Measurements from ENCODE around the gene EPHA7. TPM values are rescaled to one million over a fixed set of nuclear protein-coding genes. Genes with fewer than 3 reads are reported as not detected.

Gene EPHA7
- total RNA-seq, 4 donors from 2014 or later, result under 0.01 to 0.39 (median 0.21) TPM

DNA sequence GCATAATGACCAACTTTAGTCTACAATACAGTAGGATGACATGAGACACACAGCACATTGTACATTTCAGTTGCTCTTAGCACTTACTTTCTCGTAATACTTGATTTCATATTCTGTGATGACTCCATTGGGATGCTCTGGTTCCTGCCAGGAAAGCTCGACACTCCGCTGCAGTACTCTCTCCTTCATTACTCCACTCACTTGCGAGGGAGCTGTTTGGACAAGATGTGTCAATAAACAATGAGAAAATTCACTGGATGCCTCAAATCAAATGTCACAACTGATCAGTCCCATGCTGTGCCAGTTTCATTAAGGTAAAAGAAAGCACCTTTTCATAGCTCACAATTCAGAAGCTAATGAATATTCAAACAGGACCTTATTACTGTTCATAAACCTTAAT is 147.1 kb downstream of the EPHA7 start:
- H3K4me3 ChIP-seq (replicated peaks in 1 of 3), result no peak overlapping the region
- intact Hi-C loops (cut with DNase I), result no loop called here
- H3K27me3 ChIP-seq, result no peaks in the 10 kb centered on the region
- WGBS, 2 donors, result 77 to 81% methylated on average over 4 of the region's 4 CpGs
- H3K4me1 ChIP-seq, result no peaks in the 10 kb centered on the region
- TF ChIP-seq POLR2A (IDR thresholded peaks at IDR 0.05), result no peak
- TF ChIP-seq, protein P1, sequence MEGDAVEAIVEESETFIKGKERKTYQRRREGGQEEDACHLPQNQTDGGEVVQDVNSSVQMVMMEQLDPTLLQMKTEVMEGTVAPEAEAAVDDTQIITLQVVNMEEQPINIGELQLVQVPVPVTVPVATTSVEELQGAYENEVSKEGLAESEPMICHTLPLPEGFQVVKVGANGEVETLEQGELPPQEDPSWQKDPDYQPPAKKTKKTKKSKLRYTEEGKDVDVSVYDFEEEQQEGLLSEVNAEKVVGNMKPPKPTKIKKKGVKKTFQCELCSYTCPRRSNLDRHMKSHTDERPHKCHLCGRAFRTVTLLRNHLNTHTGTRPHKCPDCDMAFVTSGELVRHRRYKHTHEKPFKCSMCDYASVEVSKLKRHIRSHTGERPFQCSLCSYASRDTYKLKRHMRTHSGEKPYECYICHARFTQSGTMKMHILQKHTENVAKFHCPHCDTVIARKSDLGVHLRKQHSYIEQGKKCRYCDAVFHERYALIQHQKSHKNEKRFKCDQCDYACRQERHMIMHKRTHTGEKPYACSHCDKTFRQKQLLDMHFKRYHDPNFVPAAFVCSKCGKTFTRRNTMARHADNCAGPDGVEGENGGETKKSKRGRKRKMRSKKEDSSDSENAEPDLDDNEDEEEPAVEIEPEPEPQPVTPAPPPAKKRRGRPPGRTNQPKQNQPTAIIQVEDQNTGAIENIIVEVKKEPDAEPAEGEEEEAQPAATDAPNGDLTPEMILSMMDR (IDR thresholded peaks at IDR 0.05), result no peak
- no peak for DNase-seq
- no peaks in the 10 kb centered on the region for H3K36me3 ChIP-seq
- H3K9me3 ChIP-seq, result no peaks in the 10 kb centered on the region
- H3K27ac ChIP-seq, result no peak overlapping the region

DNA sequence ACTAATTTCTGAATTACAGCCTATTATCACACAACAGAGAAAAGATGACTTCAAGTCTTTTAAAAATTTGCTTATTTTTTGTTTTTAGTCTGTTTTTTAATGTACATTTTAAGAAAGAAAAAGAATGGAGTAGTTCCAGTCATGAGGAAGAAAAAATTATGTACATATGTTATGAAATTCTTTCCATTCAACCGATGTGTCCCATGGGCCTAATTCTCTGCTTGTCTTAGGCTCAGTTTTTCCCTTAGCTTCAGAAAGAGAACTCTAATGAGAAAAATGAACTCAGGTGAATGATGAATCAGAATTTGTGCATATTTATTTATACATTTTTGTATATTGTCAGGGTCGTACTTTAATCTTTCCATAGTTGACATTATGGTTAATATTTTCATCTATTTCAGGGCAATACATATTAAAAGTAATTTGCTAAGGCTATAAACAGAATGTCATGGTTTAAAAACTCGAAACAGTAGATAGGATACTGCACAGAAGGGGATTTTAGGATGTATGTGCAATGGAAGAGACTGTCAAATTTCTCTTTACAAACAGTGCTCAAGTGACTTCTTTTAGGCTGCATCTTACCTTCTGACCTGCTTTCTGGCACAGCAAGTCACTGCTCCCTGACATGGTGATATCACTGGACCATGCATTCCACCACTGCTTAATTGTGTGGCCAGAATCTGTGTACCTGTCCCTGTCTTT is 153.1 kb downstream of the EPHA7 start:
- H3K36me3 ChIP-seq, result no peaks in the 10 kb centered on the region
- intact Hi-C loops (cut with DNase I), result no loop called here
- H3K4me3 ChIP-seq (replicated peaks in 1 of 3), result no peak overlapping the region
- no peak for DNase-seq
- H3K27ac ChIP-seq, result no peak overlapping the region
- no peaks in the 10 kb centered on the region for H3K4me1 ChIP-seq
- H3K27me3 ChIP-seq, result no peaks in the 10 kb centered on the region
- no peaks in the 10 kb centered on the region for H3K9me3 ChIP-seq
- TF ChIP-seq, protein P1 (IDR thresholded peaks at IDR 0.05), result no peak
- TF ChIP-seq POLR2A (IDR thresholded peaks at IDR 0.05), result no peak
- whole genome bisulfite sequencing, 2 donors, result 81 to 83% methylated on average over 3 of the region's 3 CpGs

DNA sequence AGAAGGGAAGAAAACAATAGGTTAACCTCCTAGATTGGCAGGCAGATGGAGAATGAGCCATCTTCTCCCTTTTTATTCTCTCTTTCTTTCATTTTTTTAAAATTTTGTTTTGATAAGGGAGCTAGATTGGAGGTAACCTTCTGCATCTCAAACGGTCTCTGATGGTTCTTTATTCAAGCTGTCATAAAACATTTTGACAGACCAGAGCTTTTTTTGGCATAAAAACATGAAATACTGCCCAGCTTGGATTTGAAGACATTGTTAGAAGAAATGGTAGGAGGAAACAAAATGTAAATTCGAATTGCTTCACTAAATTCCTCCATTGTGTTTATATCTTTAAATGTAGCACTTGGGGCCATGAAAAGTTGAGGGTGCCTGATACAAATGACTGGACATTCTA is 158.5 kb downstream of the EPHA7 start:
- DNase-seq, result no peak
- Histone ChIP-seq H3K4me3 (replicated peaks in 1 of 3) (no peak overlapping the region), H3K27ac (no peak overlapping the region), H3K36me3 (no peaks in the 10 kb centered on the region), H3K9me3 (no peaks in the 10 kb centered on the region), H3K4me1 (no peaks in the 10 kb centered on the region), H3K27me3 (no peaks in the 10 kb centered on the region)
- intact Hi-C loops (cut with DNase I), result no loop called here
- WGBS, 2 donors, result 63 to 68% methylated on average over 2 of the region's 2 CpGs
- TF ChIP-seq POLR2A (IDR thresholded peaks at IDR 0.05), result no peak
- TF ChIP-seq, protein P1 (IDR thresholded peaks at IDR 0.05), result no peak

DNA sequence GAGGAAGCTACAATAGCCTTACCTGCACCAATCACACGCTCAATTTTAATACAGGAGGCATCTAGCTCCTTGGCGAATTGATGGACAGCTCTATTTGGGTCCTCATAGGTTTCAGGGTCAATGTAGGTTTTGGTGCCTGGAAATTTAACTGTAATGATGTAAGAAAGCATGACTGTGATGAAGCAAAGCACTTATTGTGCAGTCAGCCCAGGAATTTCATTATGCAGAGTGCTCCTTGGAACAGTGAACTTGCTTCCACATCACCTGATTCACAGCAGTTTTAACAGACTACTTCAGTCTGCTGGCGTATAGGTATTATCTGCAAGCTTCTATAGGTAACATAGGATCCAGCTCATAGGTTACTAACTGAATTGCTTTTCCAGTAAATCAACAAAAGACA is 160.0 kb downstream of the EPHA7 start:
- no peak for DNase-seq
- no peaks in the 10 kb centered on the region for H3K4me1 ChIP-seq
- 90 to 91% methylated on average over 3 of the region's 3 CpGs for WGBS, 2 donors
- no peaks in the 10 kb centered on the region for H3K27me3 ChIP-seq
- intact Hi-C loops (cut with DNase I), result no loop called here
- no peak overlapping the region for H3K27ac ChIP-seq
- H3K36me3 ChIP-seq, result no peaks in the 10 kb centered on the region
- H3K4me3 ChIP-seq (replicated peaks in 1 of 3), result no peak overlapping the region
- TF ChIP-seq, protein P1 (IDR thresholded peaks at IDR 0.05), result no peak
- no peak for TF ChIP-seq POLR2A (IDR thresholded peaks at IDR 0.05)
- no peaks in the 10 kb centered on the region for H3K9me3 ChIP-seq

DNA sequence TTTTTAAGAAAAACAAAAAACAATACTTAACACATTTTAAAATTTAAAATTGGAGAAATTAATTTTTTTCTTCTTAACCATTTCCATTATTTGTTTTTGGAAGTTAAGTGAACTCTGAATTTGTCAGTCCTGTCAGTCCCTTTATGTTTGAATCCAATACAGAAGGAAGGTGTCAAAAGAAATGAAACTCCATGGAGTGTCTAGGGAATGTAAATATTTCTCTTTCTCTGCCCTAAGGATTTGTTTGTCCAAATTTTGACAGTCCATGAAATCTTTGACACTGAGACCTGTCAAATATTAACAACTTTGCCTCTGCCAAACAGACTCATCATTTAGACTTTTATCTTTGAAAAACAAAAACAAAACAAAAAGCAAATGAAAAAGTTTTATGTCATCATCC is 166.4 kb downstream of the EPHA7 start:
- TF ChIP-seq POLR2A (IDR thresholded peaks at IDR 0.05), result no peak
- TF ChIP-seq, protein P1 (IDR thresholded peaks at IDR 0.05), result no peak
- no peaks in the 10 kb centered on the region for H3K36me3 ChIP-seq
- no peak overlapping the region for H3K4me3 ChIP-seq (replicated peaks in 1 of 3)
- no peak overlapping the region for H3K27ac ChIP-seq
- no peaks in the 10 kb centered on the region for H3K9me3 ChIP-seq
- no peaks in the 10 kb centered on the region for H3K4me1 ChIP-seq
- H3K27me3 ChIP-seq, result no peaks in the 10 kb centered on the region
- intact Hi-C loops (cut with DNase I), result no loop called here
- no peak for DNase-seq

All from thyroid gland (tissue), 4 donors.